Natural killer cell (primary cell): ENCODE data around the gene TRPM1. TPM values are rescaled to one million over a fixed set of nuclear protein-coding genes. Genes with fewer than 3 reads are reported as not detected.

Experiments used
- ATAC-seq, 3 donors: fragments of 150-1000 bp in 2 of 3; fragments of 200-7000 bp in 1 of 3; cut with Tn5 transposase; 1 replicate in 1 of 3; 2 replicates in 2 of 3; pipeline ENCODE4 v1.10.0; 2021; ENCODE audit warnings: mild to moderate bottlenecking in 2 of 3, moderate library complexity in 2 of 3
- DNase-seq, 2 donors: peaks; one replicate each; pipeline versions ENCODE4 v3.0.0 to v3.0.0-alpha.2; 2013 to 2021; ENCODE audit warnings: mixed read lengths in 1 of 2
- H3K27ac ChIP-seq: one replicate; pipeline ENCODE4 v1.5.1; 2013; ENCODE audit warnings: mild to moderate bottlenecking, low read length
- H3K27me3 ChIP-seq: one replicate; pipeline ENCODE4 v1.6.1; 2013; ENCODE audit warnings: low read length; ENCODE audit not compliant: control insufficient read depth, insufficient read depth
- H3K36me3 ChIP-seq: one replicate; pipeline ENCODE4 v1.6.1; 2013; ENCODE audit warnings: low read length; ENCODE audit not compliant: control insufficient read depth, insufficient read depth
- H3K4me1 ChIP-seq: one replicate; pipeline ENCODE4 v1.6.1; 2013; ENCODE audit warnings: low read length; ENCODE audit not compliant: control insufficient read depth, insufficient read depth
- H3K4me3 ChIP-seq: one replicate; pipeline ENCODE4 v1.5.1; 2013; ENCODE audit warnings: low read length
- H3K9me3 ChIP-seq: one replicate; pipeline ENCODE4 v1.6.1; 2013; ENCODE audit warnings: low read length; ENCODE audit not compliant: control insufficient read depth, insufficient read depth
- H3K27ac Mint-ChIP-seq, 2 donors: one replicate each; pipeline ENCODE4 v1.8.0; 2022; ENCODE audit warnings: mild to moderate bottlenecking in 2 of 2, mixed read lengths in 2 of 2, moderate library complexity in 1 of 2
- H3K27me3 Mint-ChIP-seq, 2 donors: one replicate each; pipeline ENCODE4 v1.8.0; 2022; ENCODE audit warnings: low read depth in 2 of 2, mixed read lengths in 2 of 2
- H3K36me3 Mint-ChIP-seq: one replicate; pipeline ENCODE4 v1.8.0; 2022; ENCODE audit warnings: mixed read lengths
- H3K4me1 Mint-ChIP-seq, 2 donors: one replicate each; pipeline ENCODE4 v1.8.0; 2022; ENCODE audit warnings: mixed read lengths in 2 of 2
- H3K4me3 Mint-ChIP-seq: one replicate; pipeline ENCODE4 v1.8.0; 2022; ENCODE audit warnings: mild to moderate bottlenecking, moderate library complexity, mixed read lengths
- H3K9me3 Mint-ChIP-seq, 2 donors: one replicate each; pipeline ENCODE4 v1.8.0; 2022; ENCODE audit warnings: mixed read lengths in 2 of 2
- CTCF ChIP-seq: fragments of 200-600 bp; IDR thresholded peaks from one replicate; pipeline ENCODE4 v1.8.0; 2022; ENCODE audit warnings: antibody characterized with exemption
- WGBS: methylation state at CpG from one replicate; pipeline ENCODE4 v1.1.7; 2013; ENCODE audit warnings: missing lambda C conversion rate; ENCODE audit not compliant: insufficient coverage; 5-methylcytosine and 5-hydroxymethylcytosine counted together
- intact Hi-C: fragments of 100-400 bp; cut with micrococcal nuclease; formaldehyde crosslinking; loops from one replicate; pipeline ENCODE4 v1.14.2; 2022
- total RNA-seq, 4 donors: library from RNA; stranded (reverse); fragments of 120-200 nt in 1 of 4; gene quantifications; one replicate each; pipeline versions ENCODE4 v1.2.3 to v1.2.4, GENCODE V29; 2013 to 2022

TRPM1 gene
- total RNA-seq, 3 donors from 2014 or later (not counting 1 experiment from before 2014, with no cell fraction given), result not detected

GRCh38 chr15:31128919-31129768, 27.6 kb upstream of the TRPM1 start:
- H3K4me3 Mint-ChIP-seq, result no peak overlapping the region

GRCh38 chr15:31128477-31128876, 27.0 kb upstream of the TRPM1 start:
- TF ChIP-seq CTCF, result no peak
- ATAC-seq (no peak), DNase-seq (no peak)
- H3K36me3 ChIP-seq, result no peaks in the 10 kb centered on the region
- intact Hi-C loops, result loop anchor here (2.0 to 10.0 kb wide), 3 partner anchors 136 to 468 kb away; partner anchors contain the start of genes FAN1 and MTMR10
- H3K27ac ChIP-seq, result no peak overlapping the region
- H3K9me3 ChIP-seq, result no peaks in the 10 kb centered on the region
- H3K4me3 ChIP-seq, result no peak overlapping the region
- H3K4me1 ChIP-seq, result peaks cover 7% of the 10 kb centered on the region
- no peak overlapping the region for H3K4me3 Mint-ChIP-seq
- H3K36me3 Mint-ChIP-seq, result no peaks in the 10 kb centered on the region
- H3K27me3 Mint-ChIP-seq, result peaks cover 0 to 4% of the 10 kb centered on the region in 2 donors
- peaks cover 14 to 17% of the 10 kb centered on the region in 2 donors for H3K4me1 Mint-ChIP-seq
- H3K9me3 Mint-ChIP-seq, result no peaks in the 10 kb centered on the region
- H3K27ac Mint-ChIP-seq, result no peak overlapping the region
- no peaks in the 10 kb centered on the region for H3K27me3 ChIP-seq
- WGBS, result 82% methylated on average over 6 of the region's 6 CpGs

More at GRCh38 chr15:31128919-31129768, 27.6 kb upstream of the TRPM1 start:
- H3K27ac Mint-ChIP-seq, result no peak overlapping the region
- no peak overlapping the region for H3K27ac ChIP-seq
- no peaks in the 10 kb centered on the region for H3K9me3 Mint-ChIP-seq
- ATAC-seq (peak; percentile 84 to 99 (median 99)), DNase-seq (peak; percentile 79 to 80)
- H3K9me3 ChIP-seq, result no peaks in the 10 kb centered on the region
- 43% methylated on average over 19 of the region's 19 CpGs for WGBS
- intact Hi-C loops, result loop anchor here (2.0 to 10.0 kb wide), 3 partner anchors 137 to 468 kb away; partner anchors contain the start of genes FAN1 and MTMR10
- H3K36me3 Mint-ChIP-seq, result no peaks in the 10 kb centered on the region
- TF ChIP-seq CTCF, result peak; percentile 97
- H3K36me3 ChIP-seq, result no peaks in the 10 kb centered on the region
- H3K4me1 Mint-ChIP-seq, result peaks cover 14 to 17% of the 10 kb centered on the region in 2 donors
- no peaks in the 10 kb centered on the region for H3K27me3 ChIP-seq
- no peak overlapping the region for H3K4me3 ChIP-seq
- H3K27me3 Mint-ChIP-seq, result peaks cover 0 to 4% of the 10 kb centered on the region in 2 donors
- H3K4me1 ChIP-seq, result peaks cover 7% of the 10 kb centered on the region

GRCh38 chr15:31127596-31128261, 26.2 kb upstream of the TRPM1 start:
- DNase-seq (no peak), ATAC-seq (no peak)
- Histone ChIP-seq H3K9me3 (no peaks in the 10 kb centered on the region), H3K36me3 (no peaks in the 10 kb centered on the region), H3K27me3 (no peaks in the 10 kb centered on the region), H3K4me3 (no peak overlapping the region), H3K27ac (no peak overlapping the region), H3K4me1 (peaks cover 7% of the 10 kb centered on the region)
- Mint-ChIP-seq H3K36me3 (no peaks in the 10 kb centered on the region), H3K27ac (no peak overlapping the region), H3K4me3 (no peak overlapping the region), H3K27me3 (peaks cover 0 to 4% of the 10 kb centered on the region in 2 donors), H3K4me1 (peaks cover 14 to 17% of the 10 kb centered on the region in 2 donors), H3K9me3 (no peaks in the 10 kb centered on the region)
- 80% methylated on average over 13 of the region's 13 CpGs for WGBS
- TF ChIP-seq CTCF, result no peak
- intact Hi-C loops, result loop anchor here (2.0 to 10.0 kb wide), 3 partner anchors 135 to 467 kb away; partner anchors contain the start of genes FAN1 and MTMR10
